Testis (tissue), 3 donors: Measurements from ENCODE around the gene EPC1. TPM values are rescaled to one million over a fixed set of nuclear protein-coding genes. Genes with fewer than 3 reads are reported as not detected.
"Not testable (repeated sequence)": the region's sequence is repeated elsewhere in the genome, so short reads cannot be mapped to it uniquely, and the experiment has no call there.

ENCODE experiments used
- DNase-seq: peaks from one replicate; pipeline ENCODE4 v3.0.0-alpha.2; 2019
- H3K27ac ChIP-seq, 2 donors: fragments of 200-600 bp; sonication (generic); one replicate each; pipeline ENCODE4 v1.5.1; 2019
- H3K27me3 ChIP-seq: fragments of 200-600 bp; sonication (generic); one replicate; pipeline ENCODE4 v1.5.1; 2019
- H3K36me3 ChIP-seq: fragments of 200-600 bp; sonication (generic); one replicate; pipeline ENCODE4 v1.5.1; 2017; ENCODE audit warnings: low read depth; ENCODE audit errors: missing control alignments
- H3K4me1 ChIP-seq: fragments of 200-600 bp; sonication (generic); one replicate; pipeline ENCODE4 v1.5.1; 2019
- H3K4me3 ChIP-seq, 2 donors: fragments of 200-600 bp; sonication (generic); one replicate each; pipeline ENCODE4 v1.5.1; 2017 to 2019
- H3K9me3 ChIP-seq: fragments of 200-600 bp; sonication (generic); one replicate; pipeline ENCODE4 v1.5.1; 2017
- POLR2A ChIP-seq: fragments of 450-650 bp; IDR thresholded peaks from one replicate; pipeline ENCODE4 v1.6.1; 2017; ENCODE audit warnings: antibody characterized with exemption, mild to moderate bottlenecking, moderate library complexity
- WGBS, 2 donors: methylation state at CpG; one replicate each; pipeline ENCODE4 v1.1.5; 2018; 5-methylcytosine and 5-hydroxymethylcytosine counted together
- intact Hi-C: fragments of 100-400 bp; cut with DNase I; formaldehyde crosslinking; loops from one replicate; pipeline ENCODE4 v1.15.1; 2023; ENCODE audit warnings: low total_unique reads
- polyA plus RNA-seq: library from polyadenylated mRNA; stranded (reverse); fragments of 350-450 nt; fragmentation: Illumina TruSeq; extraction: RNeasy Lipid Tissue Mini Kit (QIAGEN cat#74804); gene quantifications from one replicate; pipeline ENCODE4 v1.2.3, GENCODE V29; 2014; ENCODE audit warnings: low read depth, low replicate concordance; ENCODE audit not compliant: insufficient read depth
- total RNA-seq, 2 donors: library from RNA; depleted of rRNA; stranded (reverse); fragments of >200 nt; gene quantifications; one replicate each; pipeline ENCODE4 v1.2.3, GENCODE V29; 2016
- TF ChIP-seq, protein P1 (sequence below), 3 experiments: fragments of 450-650 bp in 2 of 3; fragments of 200-600 bp in 1 of 3; sonication (generic) in 1 of 3; IDR thresholded peaks; one replicate each; pipeline ENCODE4 v1.5.1; 2016 to 2019; ENCODE audit warnings: antibody characterized with exemption in 3 of 3, mild to moderate bottlenecking in 2 of 3, moderate library complexity in 1 of 3

EPC1 gene
- total and polyA plus RNA-seq, 3 donors from 2014 or later: 34.8 to 65.8 (median 65.4) TPM

DNA sequence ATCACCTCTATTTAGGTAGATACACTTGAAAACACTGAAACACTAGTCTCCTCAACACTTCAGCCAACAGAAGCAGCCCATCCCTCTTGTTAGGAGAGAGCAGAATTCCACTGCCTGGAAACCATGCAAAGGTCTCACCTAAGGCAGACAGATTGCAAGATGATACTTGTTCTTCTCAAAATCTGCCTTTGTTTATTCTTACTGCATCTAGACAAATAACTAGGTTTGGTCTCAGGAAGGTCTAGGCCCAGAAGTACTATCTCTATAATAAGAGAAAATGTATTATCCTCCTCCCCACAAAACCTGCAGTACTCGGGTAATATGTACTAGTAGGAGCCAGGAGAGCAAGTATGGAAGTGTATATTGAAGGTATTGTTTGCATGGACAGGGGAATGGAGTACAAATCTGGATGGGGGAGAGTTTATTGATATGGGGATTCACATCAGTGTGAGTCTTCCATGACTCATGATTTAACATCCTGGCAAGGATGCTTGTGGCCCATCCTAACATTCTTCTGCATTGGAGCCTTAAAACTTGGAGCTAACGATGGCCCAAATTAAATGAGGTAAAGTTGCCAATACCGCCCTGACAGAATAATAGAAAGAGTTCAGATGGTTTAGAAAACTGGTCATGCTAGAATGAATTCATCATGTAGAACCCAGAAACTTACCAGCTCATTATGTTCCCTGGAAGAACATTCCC lies 109.2 kb downstream of the EPC1 start:
- no peak for DNase-seq
- no peaks in the 10 kb centered on the region for H3K4me1 ChIP-seq
- intact Hi-C loops: no loop called here
- WGBS, 2 donors: 72 to 75% methylated on average over 3 of the region's 3 CpGs
- H3K27ac ChIP-seq: no peak overlapping the region
- no peak overlapping the region for H3K4me3 ChIP-seq
- H3K9me3 ChIP-seq: no peaks in the 10 kb centered on the region
- TF ChIP-seq POLR2A: no peak
- TF ChIP-seq, protein P1, sequence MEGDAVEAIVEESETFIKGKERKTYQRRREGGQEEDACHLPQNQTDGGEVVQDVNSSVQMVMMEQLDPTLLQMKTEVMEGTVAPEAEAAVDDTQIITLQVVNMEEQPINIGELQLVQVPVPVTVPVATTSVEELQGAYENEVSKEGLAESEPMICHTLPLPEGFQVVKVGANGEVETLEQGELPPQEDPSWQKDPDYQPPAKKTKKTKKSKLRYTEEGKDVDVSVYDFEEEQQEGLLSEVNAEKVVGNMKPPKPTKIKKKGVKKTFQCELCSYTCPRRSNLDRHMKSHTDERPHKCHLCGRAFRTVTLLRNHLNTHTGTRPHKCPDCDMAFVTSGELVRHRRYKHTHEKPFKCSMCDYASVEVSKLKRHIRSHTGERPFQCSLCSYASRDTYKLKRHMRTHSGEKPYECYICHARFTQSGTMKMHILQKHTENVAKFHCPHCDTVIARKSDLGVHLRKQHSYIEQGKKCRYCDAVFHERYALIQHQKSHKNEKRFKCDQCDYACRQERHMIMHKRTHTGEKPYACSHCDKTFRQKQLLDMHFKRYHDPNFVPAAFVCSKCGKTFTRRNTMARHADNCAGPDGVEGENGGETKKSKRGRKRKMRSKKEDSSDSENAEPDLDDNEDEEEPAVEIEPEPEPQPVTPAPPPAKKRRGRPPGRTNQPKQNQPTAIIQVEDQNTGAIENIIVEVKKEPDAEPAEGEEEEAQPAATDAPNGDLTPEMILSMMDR (IDR thresholded peaks at IDR 0.05): no peak
- no peaks in the 10 kb centered on the region for H3K27me3 ChIP-seq
- H3K36me3 ChIP-seq: no peaks in the 10 kb centered on the region

DNA sequence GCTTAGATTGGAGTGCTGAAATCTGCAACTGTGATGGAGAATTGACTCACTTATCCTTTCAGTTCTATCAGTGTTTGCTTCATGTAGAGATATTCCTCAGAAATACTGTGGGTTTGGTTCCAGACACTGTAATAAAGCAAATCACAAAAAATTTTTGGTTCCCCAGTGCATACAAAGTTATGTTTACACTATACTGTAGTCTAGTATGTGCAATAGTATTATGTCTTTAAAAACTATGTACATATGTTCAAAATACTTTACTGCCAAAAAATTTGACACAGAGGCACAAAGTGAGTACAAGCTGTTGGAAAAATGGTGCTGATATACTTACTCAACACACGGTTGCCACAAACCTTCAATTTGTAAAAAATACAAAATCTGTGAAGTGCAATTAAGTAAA lies 112.5 kb downstream of the EPC1 start:
- Histone ChIP-seq H3K27ac (no peak overlapping the region), H3K9me3 (no peaks in the 10 kb centered on the region), H3K36me3 (no peaks in the 10 kb centered on the region), H3K27me3 (no peaks in the 10 kb centered on the region), H3K4me1 (no peaks in the 10 kb centered on the region), H3K4me3 (peak overlapping the region in 1 of 2 donors; percentile 36)
- WGBS, 2 donors: 41 to 66% methylated on average over 1 of the region's 1 CpG
- TF ChIP-seq, protein P1 (IDR thresholded peaks at IDR 0.05): no peak
- TF ChIP-seq POLR2A: no peak
- intact Hi-C loops: no loop called here
- DNase-seq: no peak

DNA sequence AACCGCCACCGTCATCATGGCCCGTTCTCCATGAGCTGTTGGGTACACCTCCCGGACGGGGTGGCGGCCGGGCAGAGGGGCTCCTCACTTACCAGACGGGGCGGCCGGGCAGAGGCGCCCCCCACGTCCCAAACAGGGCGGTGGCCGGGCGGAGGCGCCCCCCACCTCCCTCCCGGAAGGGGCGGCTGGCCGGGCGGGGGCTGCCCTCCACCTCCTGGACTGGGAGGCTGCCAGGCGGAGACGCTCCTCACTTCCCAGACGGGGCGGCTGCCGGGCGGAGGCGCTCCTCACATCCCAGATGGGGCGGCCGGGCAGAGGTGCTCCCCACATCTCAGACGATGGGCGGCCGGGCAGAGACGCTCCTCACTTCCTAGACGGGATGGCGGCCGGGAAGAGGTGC lies 113.6 kb downstream of the EPC1 start:
- WGBS, 2 donors: 64 to 80% methylated on average over 24 to 28 of the region's 36 CpGs
- H3K36me3 ChIP-seq, H3K27me3 ChIP-seq, DNase-seq, intact Hi-C loops, H3K9me3 ChIP-seq, H3K4me1 ChIP-seq, H3K27ac ChIP-seq: not testable (repeated sequence)
- H3K4me3 ChIP-seq: peak overlapping the region; percentile 12 to 36

DNA sequence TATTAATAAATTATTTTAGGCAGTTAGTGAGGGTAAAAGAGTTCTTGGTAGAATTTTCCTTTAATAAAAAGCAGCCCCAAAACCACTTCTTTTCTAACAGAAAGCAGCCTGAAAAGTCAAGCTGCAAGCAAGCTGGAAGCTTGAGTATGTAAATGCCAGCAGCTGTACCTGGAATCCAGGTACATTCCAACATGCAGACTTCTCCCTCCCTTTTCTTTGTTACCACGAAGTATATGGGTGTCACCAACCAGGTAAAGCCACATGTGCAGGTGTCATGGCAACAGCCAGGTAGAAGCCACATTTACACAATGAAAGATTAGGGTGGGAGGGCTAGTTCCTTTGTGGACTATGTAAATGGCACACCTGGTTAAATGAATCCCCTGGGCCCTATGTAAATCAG lies 114.6 kb downstream of the EPC1 start:
- no peaks in the 10 kb centered on the region for H3K27me3 ChIP-seq
- TF ChIP-seq POLR2A: no peak
- intact Hi-C loops: no loop called here
- H3K4me1 ChIP-seq: no peaks in the 10 kb centered on the region
- no peak overlapping the region for H3K4me3 ChIP-seq
- WGBS, 2 donors: 54 to 57% methylated on average over 1 of the region's 1 CpG
- no peak for DNase-seq
- no peak overlapping the region for H3K27ac ChIP-seq
- no peaks in the 10 kb centered on the region for H3K9me3 ChIP-seq
- H3K36me3 ChIP-seq: no peaks in the 10 kb centered on the region

DNA sequence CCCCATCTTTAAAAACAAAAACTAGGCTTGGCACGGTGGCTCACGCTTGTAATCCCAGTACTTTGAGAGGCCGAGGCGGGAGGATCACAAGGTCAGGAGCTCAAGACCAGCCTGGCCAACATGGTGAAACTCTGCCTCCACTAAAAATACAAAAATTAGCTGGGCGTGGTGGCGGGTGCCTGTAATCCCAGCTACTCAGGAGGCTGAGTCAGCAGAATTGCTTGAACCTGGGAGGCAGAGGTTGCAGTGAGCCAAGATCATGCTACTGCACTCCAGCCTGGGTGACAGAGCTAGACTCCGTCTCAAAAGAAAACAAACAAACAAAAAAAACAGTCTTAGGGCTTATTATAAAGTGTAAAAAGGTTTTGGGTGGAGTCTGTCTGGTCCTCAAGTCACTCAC lies 117.2 kb downstream of the EPC1 start:
- H3K36me3 ChIP-seq, H3K27ac ChIP-seq, H3K27me3 ChIP-seq, H3K9me3 ChIP-seq, DNase-seq, intact Hi-C loops, H3K4me1 ChIP-seq, H3K4me3 ChIP-seq: not testable (repeated sequence)
- 90 to 99% methylated on average over 7 of the region's 7 CpGs for WGBS, 2 donors

DNA sequence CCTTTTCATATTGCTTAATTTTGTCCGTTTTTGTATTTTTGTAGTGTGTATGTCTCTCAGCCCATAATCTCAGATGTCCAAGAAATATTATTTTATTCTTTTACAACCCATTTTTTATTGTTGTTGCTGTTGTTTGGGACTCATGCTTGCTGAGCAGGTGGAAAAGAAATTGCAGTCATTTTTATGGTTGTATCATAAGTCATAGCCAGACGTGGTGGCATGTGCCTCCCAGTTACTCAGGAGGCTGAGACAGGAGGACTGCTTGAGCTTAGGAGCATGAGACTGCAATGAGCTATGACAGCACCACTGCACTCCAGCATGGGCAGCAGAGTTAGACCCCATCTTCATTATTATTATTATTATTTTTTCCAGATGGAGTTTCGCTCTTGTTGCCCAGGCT lies 117.8 kb downstream of the EPC1 start:
- Histone ChIP-seq H3K36me3 (no peaks in the 10 kb centered on the region), H3K27me3 (no peaks in the 10 kb centered on the region), H3K4me1 (no peaks in the 10 kb centered on the region), H3K27ac (no peak overlapping the region), H3K4me3 (no peak overlapping the region), H3K9me3 (no peaks in the 10 kb centered on the region)
- WGBS, 2 donors: 63 to 73% methylated on average over 3 of the region's 3 CpGs
- intact Hi-C loops: no loop called here
- DNase-seq: no peak
- TF ChIP-seq, protein P1 (IDR thresholded peaks at IDR 0.05): no peak
- TF ChIP-seq POLR2A: no peak
